Kidney epithelial cell (primary cell): ENCODE results near the gene PDE2A. TPM values are rescaled to one million over a fixed set of nuclear protein-coding genes. Genes with fewer than 3 reads are reported as not detected.

Source experiments
- DNase-seq: peaks from one replicate; pipeline ENCODE4 v3.0.0-alpha.2; 2010; ENCODE audit warnings: low read depth
- H3K27me3 ChIP-seq: 2 replicates; pipeline ENCODE4 v1.6.0; 2011; ENCODE audit warnings: low read length; ENCODE audit not compliant: control insufficient read depth, insufficient read depth
- H3K36me3 ChIP-seq: 2 replicates; pipeline ENCODE4 v1.5.1; 2011; ENCODE audit warnings: low read length; ENCODE audit not compliant: control insufficient read depth, insufficient read depth
- H3K4me3 ChIP-seq: 2 replicates; pipeline ENCODE4 v1.5.1; 2011; ENCODE audit warnings: low read depth, mild to moderate bottlenecking, control low read depth, low read length
- CTCF ChIP-seq: IDR thresholded peaks from 2 replicates; pipeline ENCODE4 v1.5.1; 2011; ENCODE audit warnings: mild to moderate bottlenecking, moderate library complexity, low read length, control low read depth, inconsistent platforms; ENCODE audit not compliant: insufficient read depth, poor library complexity, severe bottlenecking
- total RNA-seq: library from RNA; depleted of rRNA; stranded (reverse); fragments of >200 nt; gene quantifications from 2 replicates; pipeline ENCODE4 v1.2.3, GENCODE V29; 2015

PDE2A gene
- total RNA-seq, 1 donor from 2014 or later = 4.3 TPM

- H3K27me3 ChIP-seq = peaks cover 20% of the 10 kb centered on the region
Observed at GRCh38 chr11:72625691-72626413, 48.4 kb downstream of the PDE2A start.

GRCh38 chr11:72624496-72625201, 49.6 kb downstream of the PDE2A start:
- TF ChIP-seq CTCF = no peak
- H3K4me3 ChIP-seq = no peak overlapping the region

More at GRCh38 chr11:72625691-72626413, 48.4 kb downstream of the PDE2A start:
- no peak for DNase-seq
- no peak for TF ChIP-seq CTCF
- Histone ChIP-seq H3K4me3 (no peak overlapping the region), H3K36me3 (no peaks in the 10 kb centered on the region)

GRCh38 chr11:72623052-72623451, 51.2 kb downstream of the PDE2A start:
- Histone ChIP-seq H3K27me3 (peaks cover 19% of the 10 kb centered on the region), H3K36me3 (no peaks in the 10 kb centered on the region), H3K4me3 (no peak overlapping the region)
- DNase-seq = no peak
- no peak for TF ChIP-seq CTCF

More at GRCh38 chr11:72624496-72625201, 49.6 kb downstream of the PDE2A start:
- DNase-seq = no peak
- peaks cover 17% of the 10 kb centered on the region for H3K27me3 ChIP-seq
- H3K36me3 ChIP-seq = no peaks in the 10 kb centered on the region

- TF ChIP-seq CTCF = no peak
- Histone ChIP-seq H3K27me3 (peaks cover 29% of the 10 kb centered on the region), H3K36me3 (no peaks in the 10 kb centered on the region), H3K4me3 (no peak overlapping the region)
- DNase-seq = no peak
Observed at GRCh38 chr11:72621008-72621610, 53.1 kb downstream of the PDE2A start.

- no peak for TF ChIP-seq CTCF
Observed at GRCh38 chr11:72618803-72619202, 55.4 kb downstream of the PDE2A start.

More at GRCh38 chr11:72618803-72619202, 55.4 kb downstream of the PDE2A start:
- Histone ChIP-seq H3K4me3 (no peak overlapping the region), H3K27me3 (peaks cover 40% of the 10 kb centered on the region), H3K36me3 (no peaks in the 10 kb centered on the region)
- DNase-seq = no peak
